HG03565 (cell line): ENCODE data around the gene DPH2.
A peak's percentile ranks its signal among the peaks of the same experiment; 100 is the strongest.

ENCODE experiments used
- ATAC-seq: cut with Tn5 transposase; IDR thresholded peaks from one replicate; pipeline ENCODE4 v1.9.1; 2021; ENCODE audit warnings: mild to moderate bottlenecking, moderate library complexity; ENCODE audit not compliant: unreplicated experiment

Gene DPH2

GRCh38 chr1:43965316-43965715 lies 4.5 kb upstream of the DPH2 start:
- ATAC-seq = no peak

DNA sequence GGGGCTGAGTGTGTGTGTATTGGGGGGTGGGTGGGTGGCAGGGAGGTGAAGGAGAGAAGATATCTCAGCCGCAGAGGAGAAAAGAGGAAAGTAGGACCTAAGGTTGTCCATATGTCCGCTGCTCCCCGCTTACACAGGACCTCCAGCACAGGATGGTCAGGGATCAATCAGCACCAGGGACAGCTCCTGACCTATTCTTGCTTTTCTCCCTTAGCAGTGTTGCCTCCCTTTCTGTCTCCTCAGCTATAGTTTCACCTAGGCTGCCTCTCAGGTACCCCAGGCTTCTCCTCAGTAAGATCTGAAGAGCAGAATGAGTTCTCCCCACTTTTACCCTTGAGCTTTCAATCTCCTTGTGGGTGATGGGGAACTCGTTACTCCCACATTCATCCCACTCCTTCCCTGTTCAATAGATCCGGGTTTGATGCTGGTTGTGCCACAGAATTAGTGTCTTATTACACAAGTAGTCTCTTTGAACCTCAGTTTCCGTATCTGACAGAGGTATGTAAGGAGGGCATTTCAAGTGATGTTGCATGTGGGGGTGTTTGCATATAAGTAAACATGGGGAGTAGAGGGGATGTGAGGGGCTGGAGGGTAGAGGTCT lies 1.4 kb upstream of the DPH2 start:
- no peak for ATAC-seq

DNA sequence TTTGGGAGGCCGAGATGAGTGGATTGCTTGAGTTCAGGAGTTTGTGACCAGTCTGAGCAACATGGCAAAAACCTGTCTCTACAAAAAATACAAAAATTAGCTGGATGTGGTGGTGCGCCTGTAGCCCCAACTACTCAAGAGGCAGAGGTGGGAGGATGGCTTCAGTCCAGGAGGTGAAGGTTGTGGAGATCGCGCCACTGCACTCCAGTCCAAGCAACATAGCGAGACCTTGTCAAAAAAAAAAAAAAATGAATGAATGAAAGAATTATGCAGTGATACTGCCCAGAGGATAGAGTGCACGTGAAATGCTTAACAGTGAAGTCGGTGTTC lies 429 bp upstream of the DPH2 start:
- ATAC-seq = no peak

DNA sequence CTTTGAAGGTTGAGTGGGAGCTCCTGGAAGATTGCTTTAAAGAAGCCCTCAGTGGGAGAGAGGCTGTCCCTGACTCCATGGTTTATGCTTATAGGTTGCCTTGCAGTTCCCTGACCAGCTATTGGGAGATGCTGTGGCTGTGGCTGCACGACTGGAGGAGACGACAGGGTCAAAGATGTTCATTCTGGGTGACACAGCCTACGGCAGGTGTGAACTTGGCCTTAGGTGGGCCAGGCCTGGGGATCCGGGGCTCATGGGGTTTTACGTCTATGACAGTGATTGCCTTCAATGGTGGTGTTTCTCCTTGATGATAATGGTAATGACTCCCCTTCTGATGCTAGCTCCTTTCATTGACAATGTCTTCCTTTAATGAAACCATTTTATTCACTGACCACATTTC lies 692 bp downstream of the DPH2 start:
- no peak for ATAC-seq

GRCh38 chr1:43970911-43971310 lies 1.1 kb downstream of the DPH2 start:
- no peak for ATAC-seq

DNA sequence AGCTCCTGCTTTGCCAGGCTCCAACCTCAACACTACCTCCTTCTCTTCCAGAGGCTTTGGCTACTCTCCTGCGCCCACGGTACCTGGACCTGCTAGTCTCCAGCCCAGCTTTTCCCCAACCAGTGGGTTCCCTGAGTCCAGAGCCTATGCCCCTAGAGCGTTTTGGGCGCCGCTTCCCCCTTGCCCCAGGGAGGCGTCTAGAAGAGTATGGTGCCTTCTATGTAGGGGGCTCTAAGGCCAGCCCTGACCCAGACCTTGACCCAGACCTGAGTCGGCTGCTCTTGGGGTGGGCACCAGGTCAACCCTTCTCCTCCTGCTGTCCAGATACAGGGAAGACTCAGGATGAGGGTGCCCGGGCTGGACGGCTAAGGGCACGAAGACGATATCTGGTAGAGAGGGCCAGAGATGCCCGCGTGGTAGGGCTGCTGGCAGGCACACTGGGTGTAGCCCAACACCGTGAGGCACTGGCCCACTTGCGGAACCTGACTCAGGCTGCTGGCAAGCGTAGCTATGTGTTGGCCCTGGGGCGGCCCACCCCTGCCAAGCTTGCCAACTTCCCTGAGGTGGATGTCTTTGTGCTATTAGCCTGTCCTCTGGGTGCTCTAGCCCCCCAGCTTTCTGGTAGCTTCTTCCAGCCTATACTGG lies 1.6 kb downstream of the DPH2 start:
- no peak for ATAC-seq

GRCh38 chr1:43973981-43974442 lies 4.2 kb downstream of the DPH2 start:
- ATAC-seq = no peak

- ATAC-seq = peak; percentile 43
Observed at GRCh38 chr1:43974443-43975248, 4.8 kb downstream of the DPH2 start, which contains the start of gene ATP6V0B. Gene ATP6V0B (plus strand): TSS chr1:43974960. CDS start chr1:43975041, 81 bp downstream.

- no peak for ATAC-seq
Observed at GRCh38 chr1:43975249-43975961, 5.6 kb downstream of the DPH2 start.

DNA sequence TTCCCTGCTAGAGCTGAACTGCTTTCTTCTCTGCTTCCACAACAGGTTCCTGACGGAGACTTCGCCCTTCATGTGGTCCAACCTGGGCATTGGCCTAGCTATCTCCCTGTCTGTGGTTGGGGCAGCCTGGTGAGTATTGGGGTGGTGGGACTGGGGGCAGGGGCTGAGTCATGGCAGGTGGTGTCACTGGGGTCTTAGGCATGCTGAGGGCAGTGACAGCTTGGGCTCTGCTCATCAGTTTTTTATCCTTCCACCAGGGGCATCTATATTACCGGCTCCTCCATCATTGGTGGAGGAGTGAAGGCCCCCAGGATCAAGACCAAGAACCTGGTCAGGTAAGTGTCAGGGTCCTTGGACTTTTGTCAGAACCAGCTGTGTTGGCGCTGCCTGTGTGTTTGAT lies 6.2 kb downstream of the DPH2 start:
- no peak for ATAC-seq

DNA sequence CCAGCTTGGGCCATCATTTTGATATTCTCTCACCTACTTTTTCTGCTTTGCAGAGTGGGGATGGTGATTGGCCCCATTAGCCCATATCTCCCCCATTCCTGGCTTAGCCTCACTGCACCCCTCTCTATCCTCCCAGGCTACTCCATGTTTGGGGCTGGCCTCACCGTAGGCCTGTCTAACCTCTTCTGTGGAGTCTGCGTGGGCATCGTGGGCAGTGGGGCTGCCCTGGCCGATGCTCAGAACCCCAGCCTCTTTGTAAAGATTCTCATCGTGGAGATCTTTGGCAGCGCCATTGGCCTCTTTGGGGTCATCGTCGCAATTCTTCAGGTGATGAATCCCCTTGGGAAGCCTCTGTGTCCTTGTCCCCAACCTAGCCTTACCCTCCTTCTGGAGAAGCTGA lies 7.1 kb downstream of the DPH2 start:
- no peak for ATAC-seq

DNA sequence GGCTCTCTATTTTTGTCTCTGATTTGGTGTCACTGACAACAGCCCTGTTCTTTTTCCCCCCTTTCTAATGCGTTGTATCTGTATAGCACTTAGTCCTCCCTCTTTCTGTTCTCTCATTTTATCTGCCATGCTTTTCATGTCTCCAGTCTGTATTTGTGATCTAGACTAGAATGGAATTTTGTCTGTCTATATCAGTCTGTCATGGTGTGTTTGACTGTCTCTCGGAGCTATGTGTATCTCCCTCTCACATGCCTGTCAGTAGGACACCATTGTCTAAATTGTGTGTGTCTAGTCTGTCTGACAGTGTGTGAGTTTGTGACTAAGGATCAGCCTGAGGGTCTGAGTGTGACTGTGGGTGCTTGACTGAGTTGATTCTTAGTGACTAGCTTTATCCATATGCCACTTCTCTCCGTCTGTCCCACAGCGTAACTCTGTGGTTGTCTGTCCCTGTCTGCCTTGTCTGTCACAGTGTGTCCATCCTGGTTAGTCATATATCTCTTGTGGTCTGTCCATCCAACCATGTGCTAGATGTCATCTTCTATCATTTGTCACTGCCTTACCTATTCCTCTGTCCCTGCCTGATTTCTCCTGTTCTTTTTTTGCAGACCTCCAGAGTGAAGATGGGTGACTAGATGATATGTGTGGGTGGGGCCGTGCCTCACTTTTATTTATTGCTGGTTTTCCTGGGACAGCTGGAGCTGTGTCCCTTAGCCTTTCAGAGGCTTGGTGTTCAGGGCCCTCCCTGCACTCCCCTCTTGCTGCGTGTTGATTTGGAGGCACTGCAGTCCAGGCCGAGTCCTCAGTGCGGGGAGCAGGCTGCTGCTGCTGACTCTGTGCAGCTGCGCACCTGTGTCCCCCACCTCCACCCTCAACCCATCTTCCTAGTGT lies 7.8 kb downstream of the DPH2 start:
- no peak for ATAC-seq

DNA sequence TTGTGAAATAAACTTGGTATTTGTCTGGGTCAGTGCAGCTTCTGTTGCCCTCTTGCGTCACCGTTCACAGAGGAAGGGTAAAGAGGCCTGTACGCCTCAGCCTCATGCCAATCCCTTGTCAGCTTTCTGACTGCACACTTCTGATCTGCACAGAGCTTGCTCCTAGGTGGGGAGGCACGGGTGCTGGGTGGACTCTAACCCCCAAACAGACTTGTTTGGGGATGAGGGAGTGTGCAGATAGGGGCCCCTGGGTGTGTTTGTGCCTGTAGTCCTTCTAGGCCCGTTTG lies 8.4 kb downstream of the DPH2 start:
- ATAC-seq = no peak

GRCh38 chr1:43978551-43979260 lies 8.9 kb downstream of the DPH2 start, which contains the start of gene B4GALT2:
Gene B4GALT2 (plus strand): TSS chr1:43979210. CDS start chr1:43981161, 1,951 bp downstream.
- ATAC-seq = no peak

GRCh38 chr1:43979261-43979527 lies 9.4 kb downstream of the DPH2 start:
- ATAC-seq = no peak

DNA sequence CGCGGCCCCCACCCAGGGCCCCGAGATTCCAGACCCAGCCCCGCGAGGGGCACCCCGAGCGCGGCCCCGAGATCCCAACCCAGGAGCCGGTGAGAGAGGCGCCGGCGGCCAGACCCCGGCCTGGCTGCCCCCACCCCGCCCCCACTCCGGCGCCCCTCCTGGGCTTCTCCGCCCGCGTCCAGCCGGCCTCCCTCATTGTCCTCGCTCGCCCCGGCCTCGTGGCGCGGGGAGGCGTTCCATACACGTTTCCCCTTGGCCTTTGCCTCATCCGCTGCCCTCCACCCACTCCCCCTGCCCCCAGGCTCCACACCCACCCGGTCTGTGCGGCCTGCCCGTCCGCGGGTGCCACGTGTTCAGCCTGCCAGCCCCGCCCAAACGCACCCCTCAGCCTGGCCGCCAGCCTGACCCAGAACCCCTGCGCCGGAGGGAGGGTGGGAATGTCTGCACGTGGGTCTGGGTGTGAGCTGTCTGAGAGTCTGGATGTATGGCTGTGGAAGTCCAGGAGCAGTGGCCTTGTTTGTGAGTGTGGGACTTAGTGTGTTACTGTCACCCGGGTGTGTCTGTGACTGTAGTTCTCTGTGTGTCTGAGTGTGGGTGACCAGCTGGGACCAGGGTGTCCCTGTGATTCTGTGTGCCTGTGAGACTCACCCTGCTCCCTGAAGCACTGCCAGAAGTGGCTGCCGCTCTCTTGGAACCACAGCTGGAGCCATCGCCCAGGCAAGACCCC lies 9.9 kb downstream of the DPH2 start:
- ATAC-seq = no peak

DNA sequence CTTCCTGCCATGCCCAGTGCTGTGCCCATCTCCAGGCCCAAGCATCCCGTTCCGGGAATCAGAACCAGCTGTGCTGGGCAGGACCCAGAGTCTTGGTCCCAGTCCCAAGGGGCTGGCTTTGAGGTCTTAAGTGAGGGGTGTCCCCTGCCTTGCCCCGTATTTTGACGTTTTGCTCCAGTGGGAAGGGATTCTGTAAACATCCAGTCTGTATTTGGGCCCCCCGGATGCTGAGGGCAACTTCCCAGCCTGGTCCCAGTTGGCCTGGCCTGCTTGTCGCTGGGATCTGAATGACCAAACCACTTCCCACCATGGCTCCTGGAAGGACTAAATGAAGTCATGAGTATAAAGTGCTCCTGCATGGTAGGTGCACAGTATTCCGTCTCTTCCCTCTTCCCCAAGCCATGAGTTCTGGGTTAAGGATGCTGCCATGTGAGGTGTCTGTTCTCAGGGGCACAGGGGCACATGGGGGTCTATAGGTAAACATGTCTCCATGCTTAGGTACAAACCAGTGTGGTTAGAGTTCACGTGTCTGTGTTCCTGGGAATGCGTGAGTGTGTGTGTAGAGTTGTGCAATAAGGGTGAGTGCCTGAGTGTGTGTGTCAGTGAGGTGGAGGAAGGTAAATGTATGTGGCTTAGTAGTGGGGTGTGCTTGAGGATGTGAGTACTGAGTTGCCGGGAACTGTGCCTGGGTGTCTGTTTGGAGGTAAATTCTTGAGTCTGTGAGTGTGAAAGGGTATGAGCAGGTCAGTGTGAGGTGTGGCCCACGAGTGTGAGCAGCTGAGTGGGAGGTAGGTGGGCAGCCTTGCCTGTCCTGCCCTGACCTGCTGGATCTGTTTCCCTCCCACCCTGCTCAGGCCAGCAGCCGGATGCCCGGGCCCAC lies 10.7 kb downstream of the DPH2 start:
- no peak for ATAC-seq

- no peak for ATAC-seq
Observed at GRCh38 chr1:43981135-43981491, 11.3 kb downstream of the DPH2 start.

DNA sequence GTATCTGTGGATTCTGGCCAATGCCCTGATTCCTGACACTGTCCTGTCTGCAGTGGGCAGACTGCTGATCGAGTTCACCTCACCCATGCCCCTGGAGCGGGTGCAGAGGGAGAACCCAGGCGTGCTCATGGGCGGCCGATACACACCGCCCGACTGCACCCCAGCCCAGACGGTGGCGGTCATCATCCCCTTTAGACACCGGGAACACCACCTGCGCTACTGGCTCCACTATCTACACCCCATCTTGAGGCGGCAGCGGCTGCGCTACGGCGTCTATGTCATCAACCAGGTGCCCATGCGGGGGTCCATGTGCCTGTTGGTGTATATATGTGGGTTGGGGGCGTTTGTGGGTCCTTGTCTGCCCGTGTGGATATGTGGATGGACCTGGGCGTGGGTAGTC lies 11.8 kb downstream of the DPH2 start:
- no peak for ATAC-seq
